ENCODE results near the gene TMEM26.

Gene TMEM26

DNA sequence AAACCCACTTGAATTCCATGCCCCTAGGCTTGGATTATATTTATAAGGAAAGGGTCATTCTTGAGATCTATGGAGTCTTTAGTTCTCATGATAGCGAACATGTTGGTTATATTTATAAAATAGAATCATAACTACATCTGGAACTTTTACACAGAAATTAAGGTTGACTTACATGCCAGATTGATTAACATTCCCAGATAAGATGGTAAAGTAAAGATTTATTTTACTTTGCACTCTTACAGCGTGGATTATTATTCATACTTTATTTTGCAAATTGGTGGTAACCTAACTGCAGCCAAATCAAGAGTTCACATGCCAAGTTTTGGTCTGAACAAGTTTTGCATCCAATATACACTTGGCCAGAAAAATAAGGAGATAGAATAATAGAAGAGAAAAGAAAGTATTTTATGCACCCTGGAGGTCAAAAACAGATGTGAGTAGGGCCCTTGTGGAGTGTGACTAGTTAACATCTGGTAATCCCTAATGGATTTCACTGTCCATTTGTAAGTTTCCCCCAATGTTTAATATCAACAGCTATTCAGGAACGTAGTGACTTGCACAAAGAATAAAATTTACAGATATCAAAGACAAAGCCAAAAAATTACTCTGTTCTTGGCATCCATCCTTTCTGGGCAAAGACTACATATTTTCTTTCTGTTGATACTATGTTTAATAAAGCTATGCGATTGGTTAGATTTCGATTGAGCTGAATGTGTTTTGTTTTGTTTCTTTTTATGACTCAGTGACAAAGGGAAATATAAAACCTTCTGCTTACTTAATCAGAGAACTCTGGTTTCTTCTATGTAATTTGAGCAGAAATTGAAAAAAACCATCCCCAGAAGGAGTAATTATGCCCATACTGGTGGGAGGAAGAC is 10.1 kb upstream of the TMEM26 start:
- intact Hi-C loops (cut with DNase I): no loop called here
- DNase-seq: no peak

DNA sequence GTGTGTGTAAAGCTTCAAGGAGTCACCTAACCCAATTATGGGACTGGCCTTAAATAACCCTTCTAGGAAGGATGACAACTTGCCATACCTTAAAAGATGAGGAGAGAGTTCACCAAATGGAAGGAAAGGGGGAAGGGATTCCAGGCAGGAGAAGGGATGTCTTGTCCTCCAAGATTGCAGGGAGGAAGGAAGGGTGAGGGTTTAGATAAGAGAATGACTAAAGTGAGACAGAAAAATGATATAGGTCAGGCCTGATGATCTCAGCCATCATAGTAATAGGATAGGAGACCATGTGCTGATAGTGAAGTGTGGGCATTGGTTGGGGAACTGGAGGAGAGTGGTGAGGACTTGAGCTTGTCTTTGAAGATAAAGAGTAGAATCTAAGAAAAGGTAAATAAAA is 7.7 kb upstream of the TMEM26 start:
- DNase-seq: no peak
- intact Hi-C loops (cut with DNase I): no loop called here

DNA sequence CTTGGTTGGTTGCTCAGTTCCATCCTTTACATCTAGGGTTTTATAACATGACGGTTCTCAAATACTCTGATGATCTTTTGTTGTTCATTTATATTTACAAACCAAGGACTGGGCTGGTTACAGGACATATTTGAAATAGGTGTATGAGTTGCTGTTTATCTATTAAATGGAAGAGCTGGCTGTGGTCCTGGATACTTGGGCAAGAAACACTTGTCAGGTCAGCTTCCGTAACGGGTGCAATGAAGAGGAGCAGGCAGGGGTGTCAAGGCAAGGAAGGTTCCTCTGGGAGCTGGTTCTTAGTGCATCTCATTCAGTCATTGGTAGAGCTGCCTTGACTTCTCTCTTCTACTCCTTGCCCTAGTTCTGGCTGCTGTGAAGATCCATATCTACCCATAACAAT is 4.8 kb upstream of the TMEM26 start:
- intact Hi-C loops (cut with DNase I): no loop called here
- no peak for DNase-seq

DNA sequence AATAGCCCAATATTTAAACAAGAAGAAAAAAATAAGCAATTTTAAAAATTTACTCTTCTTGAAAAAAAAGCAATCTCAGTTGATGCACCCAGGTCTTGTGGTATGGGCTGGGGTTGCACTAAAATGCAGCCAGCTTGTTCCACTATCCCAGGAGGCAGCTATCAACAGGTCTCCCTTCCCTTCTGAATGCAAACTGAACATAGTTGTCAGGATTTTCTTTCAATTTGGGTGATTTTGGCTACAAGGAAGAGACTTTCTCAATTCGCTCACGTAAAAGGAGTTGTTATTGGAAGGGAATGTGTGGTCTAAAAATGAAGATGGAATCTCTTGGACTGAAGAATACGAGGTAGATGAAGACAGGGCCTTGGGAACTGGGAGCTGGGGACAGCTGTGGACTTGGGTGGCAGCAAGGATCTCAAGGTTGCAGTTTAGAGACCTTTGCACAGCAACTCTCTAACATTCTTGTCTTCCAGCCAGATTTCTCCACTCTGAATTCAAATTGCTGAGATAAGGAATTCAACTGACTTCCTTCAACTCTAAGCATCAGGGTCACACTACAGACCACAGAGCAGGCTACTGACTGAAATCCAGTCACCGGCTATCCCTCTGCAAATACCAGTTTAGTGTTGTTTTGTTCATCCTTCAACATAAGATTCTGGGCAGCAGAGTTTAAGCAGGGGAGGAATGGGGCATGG is 3.1 kb upstream of the TMEM26 start:
- intact Hi-C loops (cut with DNase I): no loop called here
- no peak for DNase-seq

DNA sequence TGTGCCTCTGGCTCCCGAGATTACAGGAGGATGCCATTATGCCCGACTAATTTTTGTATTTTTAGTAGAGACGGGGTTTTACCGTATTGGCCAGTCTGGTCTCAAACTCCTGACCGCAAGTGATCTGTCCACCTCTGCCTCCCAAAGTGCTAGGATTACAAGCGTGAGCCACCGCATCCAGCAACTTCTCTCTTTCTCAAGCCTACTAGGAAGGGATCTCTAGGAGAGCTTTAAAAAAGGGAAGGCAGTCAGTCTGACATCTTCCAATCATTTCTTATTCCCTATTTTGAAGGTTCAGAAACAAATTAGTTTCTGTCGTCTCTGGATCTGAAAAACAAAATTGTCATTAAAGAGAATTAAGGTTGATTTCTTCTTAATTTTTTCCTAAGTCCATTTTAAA is 2.5 kb upstream of the TMEM26 start:
- intact Hi-C loops (cut with DNase I): no loop called here

DNA sequence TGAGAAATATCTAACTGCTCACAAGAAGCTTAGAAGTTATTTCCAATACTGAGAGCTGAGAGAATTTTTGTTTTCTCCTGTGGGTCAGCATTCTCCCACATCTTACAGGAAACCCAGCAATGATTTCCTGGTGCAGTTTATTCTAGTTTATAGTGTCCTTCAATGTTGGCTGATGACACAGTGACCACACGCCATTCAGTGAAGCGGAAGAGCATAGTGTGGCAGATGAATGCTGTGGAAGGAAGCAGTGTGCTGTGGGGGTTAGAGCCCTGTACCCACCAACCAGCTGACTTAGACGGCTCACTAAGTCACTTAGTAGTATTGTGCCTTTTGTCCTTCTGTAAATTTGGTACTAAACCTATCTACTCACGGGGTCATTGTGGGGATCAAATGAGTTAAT is 1.4 kb upstream of the TMEM26 start:
- intact Hi-C loops (cut with DNase I): no loop called here
- no peak for DNase-seq

More for the DNA sequence above, 2.5 kb upstream of the TMEM26 start:
- DNase-seq: no peak

DNA sequence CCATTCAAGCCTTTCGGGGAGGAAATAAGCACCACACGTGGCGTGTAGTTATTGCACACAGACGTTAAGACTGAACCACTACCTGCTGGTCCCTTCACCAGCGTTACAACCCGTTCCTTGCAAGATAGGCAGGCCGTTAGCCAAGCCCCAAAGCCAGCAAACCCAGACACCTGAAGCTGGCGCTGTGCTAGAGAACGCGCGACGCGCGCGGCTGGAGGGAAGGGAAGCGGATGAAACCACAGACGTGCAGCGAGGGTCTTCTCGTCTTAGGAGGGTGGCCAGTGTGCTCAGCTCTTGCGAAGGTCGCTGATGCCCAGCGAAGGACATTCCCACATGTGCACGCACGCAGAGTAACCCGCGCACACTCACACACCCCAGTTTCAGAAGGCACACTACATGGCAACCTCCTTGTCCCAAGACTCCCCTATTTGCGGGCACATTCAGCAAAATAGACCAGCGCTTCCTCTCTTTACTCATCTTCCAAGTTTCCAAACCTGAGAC is 980 bp downstream of the TMEM26 start:
- DNase-seq: peak in 7 of 10 donors; percentile 8 to 89 (median 20)
- intact Hi-C loops (cut with DNase I): no loop called here

DNA sequence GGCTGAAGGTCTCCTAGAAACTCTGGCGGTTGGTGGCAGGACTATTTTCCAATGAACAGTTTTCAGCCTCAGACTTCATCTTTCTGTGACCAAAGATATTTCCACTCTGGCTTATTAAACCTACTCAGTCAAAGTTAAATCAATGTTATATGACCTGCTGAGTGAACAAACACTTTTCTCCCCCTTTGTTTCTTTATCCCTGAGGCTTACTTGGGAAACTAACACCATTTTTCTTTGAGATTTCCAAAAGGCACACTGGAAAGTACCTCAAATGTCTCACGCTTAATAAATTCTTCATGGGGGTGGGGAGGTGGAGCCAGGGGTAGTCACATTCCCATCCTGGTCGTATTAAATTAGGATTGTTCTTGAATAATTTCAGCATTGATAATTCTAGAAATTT is 1.8 kb downstream of the TMEM26 start:
- intact Hi-C loops (cut with DNase I): no loop called here

DNA sequence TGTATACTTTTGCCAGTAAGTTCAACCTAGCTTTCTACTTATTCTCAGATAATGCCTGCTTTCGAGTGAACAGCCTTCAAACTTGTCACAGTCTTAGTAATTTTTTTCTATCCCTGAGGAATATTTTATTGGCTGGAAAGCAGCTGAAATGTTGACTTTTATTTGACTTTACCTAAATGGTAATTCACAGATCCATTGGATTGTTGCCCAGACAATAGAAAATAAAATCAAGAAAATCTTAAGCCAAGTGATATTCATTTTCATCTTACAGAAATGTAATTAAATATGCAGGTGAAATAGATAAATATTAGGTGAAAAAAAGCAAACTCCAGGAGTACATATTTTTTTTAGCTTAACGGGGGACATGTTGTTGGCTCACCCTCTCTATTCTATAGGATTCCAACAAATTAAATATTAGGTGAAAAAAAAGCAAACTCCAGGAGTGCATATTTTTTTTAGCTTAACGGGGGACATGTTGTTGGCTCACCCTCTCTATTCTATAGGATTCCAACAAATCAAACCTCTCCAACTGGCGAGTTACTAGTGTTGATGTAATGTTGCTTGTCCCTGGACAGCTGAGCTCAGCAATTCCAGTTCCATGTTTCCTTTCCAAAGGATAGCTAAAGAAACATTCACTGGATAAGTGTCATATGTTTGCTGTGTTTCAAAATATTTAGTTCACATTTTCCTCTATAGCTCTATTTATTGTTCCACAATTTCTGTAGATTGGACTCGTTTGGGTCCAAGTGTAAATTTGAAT is 4.2 kb downstream of the TMEM26 start:
- no peak for DNase-seq
- intact Hi-C loops (cut with DNase I): no loop called here

More for the DNA sequence above, 1.8 kb downstream of the TMEM26 start:
- DNase-seq: no peak

DNA sequence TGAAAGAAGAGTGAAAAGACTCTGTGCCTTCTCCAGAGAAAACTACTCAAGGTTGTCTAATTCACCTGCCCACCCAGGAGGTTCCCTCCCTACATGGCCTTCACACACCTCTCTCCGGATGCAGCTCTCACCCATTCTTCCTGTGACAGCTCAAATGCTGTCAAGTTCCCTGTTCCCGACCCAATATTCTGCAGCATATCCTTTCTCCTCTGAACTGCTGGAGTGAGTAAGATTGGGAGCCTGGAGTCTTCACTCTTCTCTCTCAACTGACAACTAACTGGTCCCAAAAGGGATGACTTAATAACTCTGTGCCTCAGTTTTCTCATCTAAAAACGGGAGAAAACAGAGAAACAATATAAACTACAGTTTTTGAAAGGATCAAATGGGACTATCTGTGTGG is 5.1 kb downstream of the TMEM26 start:
- DNase-seq: no peak
- intact Hi-C loops (cut with DNase I): no loop called here

DNA sequence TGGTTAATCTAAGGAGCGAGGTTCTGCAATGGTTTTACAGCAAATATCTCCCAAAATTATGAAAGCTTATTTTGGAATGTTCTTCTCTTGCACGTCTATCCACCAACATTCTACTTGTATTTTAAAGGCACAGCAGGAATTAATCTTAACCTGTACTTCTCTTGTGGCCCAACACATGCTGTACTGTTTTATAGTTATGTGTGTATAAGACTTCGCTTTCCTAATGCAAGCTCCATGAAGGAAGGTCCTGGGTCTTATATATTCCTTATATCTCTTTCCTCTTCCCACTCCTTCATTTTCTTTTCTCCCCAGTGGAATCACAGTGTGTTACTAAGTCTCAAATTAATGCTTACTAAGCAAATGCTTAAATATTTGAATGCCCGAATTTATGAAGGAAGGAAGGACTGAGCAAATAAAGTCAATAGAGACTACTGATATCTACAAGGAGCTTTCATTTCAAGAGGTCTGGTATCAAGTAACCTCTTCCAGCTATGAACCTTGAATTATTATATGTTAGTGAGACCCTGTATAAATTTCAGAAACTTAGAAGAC is 14.0 kb downstream of the TMEM26 start:
- DNase-seq: no peak
- intact Hi-C loops (cut with DNase I): no loop called here

DNA sequence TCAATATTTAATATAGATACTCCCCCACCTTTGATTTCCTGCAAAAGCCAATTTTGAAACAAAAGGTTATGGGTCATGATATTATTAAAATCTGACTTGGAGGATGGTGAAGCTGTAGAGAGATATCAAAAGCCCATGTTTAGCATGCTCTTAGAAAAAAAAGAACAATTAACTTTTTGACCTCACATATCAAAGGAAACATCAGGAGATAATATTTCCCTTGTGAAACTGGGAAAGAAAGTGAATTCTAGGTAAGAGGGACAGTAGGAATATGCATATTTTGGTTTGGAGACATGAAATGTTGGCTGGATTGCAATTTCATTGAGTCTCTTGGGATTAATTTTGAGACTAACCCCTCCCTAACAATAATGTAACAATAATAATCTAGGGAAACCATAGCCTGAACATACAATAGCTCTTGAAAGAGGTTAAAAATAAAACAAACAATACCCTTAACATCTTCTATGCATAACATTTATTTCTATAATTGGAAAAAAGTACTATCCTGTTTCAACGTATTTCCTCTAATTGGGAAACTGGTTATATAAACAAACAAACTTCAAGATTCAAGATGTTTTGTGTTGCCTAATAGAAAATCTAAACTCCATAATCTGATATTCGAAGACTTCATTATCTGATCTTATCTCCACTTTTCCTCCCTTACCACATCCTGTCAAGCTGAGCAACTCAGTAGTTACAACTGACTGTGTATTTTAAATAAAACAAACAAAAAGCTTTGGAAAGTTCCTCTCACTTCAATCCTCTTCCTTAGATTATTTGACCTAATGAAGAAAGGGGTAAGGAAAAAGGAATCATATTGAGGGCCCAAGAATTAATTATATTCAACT is 14.8 kb downstream of the TMEM26 start:
- no peak for DNase-seq
- intact Hi-C loops (cut with DNase I): no loop called here

DNA sequence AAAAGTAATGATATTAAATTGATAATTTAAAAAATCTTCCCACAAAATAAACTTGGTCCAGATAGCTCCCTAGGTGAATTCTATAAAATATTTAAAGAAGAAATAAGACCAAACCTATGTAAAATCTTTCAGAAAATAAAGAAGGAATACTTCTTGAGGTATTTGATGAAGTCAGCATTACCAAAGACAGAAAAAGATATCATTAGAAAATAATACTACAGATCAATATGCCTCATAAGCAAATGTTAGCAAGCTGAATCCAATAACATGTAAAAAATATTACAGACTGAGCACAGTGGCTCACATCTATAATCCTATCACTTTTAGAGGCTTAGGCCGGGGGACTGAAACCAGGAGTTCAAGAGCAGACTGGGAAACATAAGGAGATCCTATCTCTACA is 30.0 kb downstream of the TMEM26 start:
- intact Hi-C loops (cut with DNase I): no loop called here
- no peak for DNase-seq

DNA sequence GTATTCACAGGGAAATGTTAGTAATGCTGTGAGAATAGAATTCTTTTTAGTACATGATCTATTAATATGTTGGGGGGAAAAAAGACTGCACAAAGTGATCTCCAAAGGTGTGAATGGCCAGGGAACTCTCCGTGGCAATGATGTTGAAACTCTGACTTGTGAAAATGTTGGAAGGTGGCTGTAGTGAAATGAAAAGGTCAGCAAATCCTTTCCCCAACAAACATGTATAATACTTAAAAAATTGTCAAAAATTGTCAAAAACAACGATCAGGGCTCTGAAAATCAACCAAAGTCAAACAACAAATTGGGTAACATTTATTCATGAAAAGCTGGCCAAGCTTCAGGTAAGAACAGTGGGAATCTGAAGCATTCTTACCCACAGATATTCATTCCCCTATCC is 35.5 kb downstream of the TMEM26 start:
- intact Hi-C loops (cut with DNase I): no loop called here
- DNase-seq: no peak

DNA sequence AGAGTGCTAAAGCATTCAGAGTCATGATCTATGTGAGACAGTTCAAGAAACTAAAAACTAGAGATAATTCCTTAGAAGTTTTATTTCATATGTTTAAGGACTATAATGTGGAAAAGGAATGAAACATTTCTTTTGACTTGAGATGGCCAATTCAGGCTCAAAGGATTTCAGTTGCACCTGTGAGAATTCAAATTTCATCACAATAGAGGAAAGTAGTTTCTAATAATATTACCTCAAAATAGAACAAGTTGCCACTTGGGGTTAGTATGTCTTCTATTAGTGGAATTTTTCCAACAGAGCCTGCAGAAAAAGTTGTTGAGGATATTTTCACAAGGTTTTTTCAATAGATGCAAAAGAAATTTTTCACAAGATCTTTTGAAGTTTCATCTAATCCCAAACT is 37.4 kb downstream of the TMEM26 start:
- intact Hi-C loops (cut with DNase I): no loop called here

DNA sequence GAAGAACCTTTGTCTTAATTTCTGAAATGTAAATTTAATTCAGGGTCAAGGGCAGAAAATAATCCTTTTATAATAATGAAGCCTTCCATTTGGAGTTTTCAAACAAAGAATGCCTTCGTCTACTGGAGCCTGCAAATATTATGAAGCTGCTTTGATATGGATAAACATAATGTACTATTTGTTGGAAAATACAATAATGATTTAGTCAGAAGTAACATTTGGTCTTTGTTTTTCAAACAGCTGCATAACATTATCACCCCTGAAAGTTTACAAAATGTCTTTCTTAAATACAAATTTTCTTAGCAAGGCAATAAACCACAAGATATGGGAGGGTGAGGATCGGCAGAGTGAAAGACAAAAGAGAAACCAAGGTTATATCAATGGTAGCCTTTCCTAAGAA is 41.5 kb downstream of the TMEM26 start:
- intact Hi-C loops (cut with DNase I): no loop called here
- no peak for DNase-seq

More for the DNA sequence above, 37.4 kb downstream of the TMEM26 start:
- no peak for DNase-seq

DNA sequence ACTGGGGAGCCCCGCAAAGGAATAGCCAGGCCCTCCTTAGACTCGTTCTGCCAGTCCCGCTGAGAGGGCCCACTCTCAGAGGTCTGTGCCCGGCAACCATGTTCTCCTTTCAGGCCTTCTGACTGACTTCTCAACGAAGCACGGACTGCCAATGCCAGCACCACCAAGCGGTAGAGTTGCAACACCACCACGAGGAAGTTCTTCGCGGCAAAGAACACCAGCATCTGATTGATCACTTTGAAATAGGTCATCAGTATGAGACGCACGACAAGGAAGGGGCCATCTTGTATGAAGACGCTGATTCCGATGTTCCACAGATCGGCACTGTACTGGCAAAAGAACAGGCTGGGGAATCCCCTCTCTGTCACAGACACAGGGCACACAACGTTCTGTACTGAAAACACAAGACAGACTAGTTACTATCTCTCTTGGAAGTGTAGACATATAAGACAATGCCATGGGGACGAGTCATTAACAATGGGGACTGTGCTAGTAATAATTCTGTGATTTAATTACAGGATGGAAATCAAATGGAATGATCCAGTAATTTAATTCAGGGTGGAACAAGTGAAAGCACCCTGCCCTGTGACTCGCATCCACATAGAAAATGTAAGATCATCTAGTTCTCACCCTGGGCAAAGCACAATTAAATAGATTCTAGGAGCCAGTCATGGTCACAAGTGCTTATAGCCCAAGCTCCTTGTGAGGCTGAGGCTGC is 42.7 kb downstream of the TMEM26 start:
- peak in 3 of 10 donors; percentile 13 to 67 (median 50) for DNase-seq
- intact Hi-C loops (cut with DNase I): no loop called here

DNA sequence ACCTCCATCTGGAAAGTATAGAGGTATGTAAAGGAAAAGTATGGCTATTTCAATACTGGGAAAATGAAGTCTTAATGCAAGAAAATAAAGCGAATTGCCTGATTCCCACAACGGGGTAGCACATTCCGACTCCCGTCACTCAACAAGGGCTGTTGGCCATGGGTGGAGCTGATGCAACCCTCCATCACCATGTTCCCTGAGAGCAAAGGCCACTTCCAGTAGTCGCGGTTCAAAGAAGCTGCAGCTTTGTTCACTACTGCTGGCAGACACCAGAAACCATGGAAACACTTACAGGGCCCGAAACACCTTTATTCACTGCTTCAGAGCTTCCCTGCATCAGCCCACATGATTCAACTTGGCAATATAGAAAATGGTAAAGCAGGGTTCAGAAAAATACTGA is 44.0 kb downstream of the TMEM26 start:
- DNase-seq: no peak
- intact Hi-C loops (cut with DNase I): no loop called here

DNA sequence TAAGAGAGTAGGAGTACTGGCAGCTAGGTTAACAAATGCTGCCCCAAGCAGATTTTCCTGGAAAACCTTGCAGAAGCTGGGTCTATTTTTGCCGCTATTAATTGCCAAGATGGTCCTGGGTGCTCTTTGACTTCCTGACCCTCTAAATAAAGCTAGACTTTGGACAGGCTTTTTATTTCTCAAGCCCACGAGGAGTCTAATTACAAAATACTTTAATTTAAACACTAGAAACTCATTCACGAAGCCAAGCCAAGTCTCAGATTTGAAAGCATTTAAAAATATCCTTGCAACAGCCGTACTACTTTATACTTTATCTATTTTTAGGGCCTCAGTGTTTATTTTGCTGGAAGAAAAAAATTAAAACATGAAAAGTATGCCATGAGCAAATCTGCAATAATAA is 45.1 kb downstream of the TMEM26 start:
- intact Hi-C loops (cut with DNase I): no loop called here
- DNase-seq: no peak
